GM13977 (cell line): ENCODE measurements around the gene GGN.
"Not testable (repeated sequence)": the region's sequence is repeated elsewhere in the genome, so short reads cannot be mapped to it uniquely, and the experiment has no call there.

Source experiments
- DNase-seq: peaks from one replicate; pipeline ENCODE4 v3.0.0; 2012; ENCODE audit warnings: low spot score
- in situ Hi-C: fragments of 300-500 bp; cut with MboI; formaldehyde crosslinking; loops from one replicate; pipeline ENCODE4 v1.12.0; 2022; ENCODE audit warnings: low sequenced_read_pairs, low pct_unique_long_range_greater_than_20kb, mixed read lengths, inconsistent platforms; ENCODE audit not compliant: unreplicated experiment
- TF ChIP-seq, protein P1 (sequence below): IDR thresholded peaks from 2 replicates; pipeline ENCODE4 v1.5.1; 2012; ENCODE audit warnings: mild to moderate bottlenecking, control low read depth; ENCODE audit not compliant: insufficient read depth; ENCODE audit errors: extremely low read depth, missing control alignments

The GGN gene

DNA sequence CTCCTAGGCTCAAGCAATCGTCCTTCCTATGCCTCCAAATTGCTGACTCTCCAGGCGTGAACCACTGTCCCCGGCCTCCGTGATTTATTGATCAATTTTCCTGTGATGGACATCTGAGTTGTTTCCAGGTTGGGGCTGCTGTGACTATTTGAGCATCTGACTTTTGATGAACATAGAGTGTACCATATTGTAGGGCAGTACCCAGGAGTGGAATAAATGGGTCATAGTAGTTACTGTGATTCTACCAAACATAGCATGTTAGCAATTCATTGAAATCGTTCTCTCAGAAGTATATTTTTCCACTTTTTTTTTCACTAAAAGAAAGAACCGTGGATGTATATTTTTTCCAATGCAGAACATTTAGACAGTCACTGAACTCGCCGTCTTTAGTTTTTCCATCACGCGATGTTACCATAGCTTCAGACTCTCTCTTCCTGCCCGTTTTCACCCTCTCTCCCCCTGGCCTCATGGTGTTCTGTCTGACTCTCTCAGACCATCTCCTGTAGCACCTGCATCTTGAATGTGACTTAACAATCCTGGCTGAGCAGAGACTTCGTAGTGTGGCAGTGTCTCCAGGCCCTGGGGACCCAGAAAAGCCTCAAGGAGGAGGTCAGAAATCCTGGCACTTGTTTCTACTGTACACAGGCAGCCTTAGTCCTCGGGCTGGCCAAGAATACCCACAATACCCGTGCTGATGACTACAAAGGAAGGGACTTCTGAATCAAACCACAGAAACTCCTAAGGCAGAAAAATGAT, 41.4 kb upstream of the GGN start:
- in situ Hi-C loops: no loop called here
- TF ChIP-seq, protein P1, sequence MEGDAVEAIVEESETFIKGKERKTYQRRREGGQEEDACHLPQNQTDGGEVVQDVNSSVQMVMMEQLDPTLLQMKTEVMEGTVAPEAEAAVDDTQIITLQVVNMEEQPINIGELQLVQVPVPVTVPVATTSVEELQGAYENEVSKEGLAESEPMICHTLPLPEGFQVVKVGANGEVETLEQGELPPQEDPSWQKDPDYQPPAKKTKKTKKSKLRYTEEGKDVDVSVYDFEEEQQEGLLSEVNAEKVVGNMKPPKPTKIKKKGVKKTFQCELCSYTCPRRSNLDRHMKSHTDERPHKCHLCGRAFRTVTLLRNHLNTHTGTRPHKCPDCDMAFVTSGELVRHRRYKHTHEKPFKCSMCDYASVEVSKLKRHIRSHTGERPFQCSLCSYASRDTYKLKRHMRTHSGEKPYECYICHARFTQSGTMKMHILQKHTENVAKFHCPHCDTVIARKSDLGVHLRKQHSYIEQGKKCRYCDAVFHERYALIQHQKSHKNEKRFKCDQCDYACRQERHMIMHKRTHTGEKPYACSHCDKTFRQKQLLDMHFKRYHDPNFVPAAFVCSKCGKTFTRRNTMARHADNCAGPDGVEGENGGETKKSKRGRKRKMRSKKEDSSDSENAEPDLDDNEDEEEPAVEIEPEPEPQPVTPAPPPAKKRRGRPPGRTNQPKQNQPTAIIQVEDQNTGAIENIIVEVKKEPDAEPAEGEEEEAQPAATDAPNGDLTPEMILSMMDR: no peak
- peak; percentile 18 for DNase-seq

DNA sequence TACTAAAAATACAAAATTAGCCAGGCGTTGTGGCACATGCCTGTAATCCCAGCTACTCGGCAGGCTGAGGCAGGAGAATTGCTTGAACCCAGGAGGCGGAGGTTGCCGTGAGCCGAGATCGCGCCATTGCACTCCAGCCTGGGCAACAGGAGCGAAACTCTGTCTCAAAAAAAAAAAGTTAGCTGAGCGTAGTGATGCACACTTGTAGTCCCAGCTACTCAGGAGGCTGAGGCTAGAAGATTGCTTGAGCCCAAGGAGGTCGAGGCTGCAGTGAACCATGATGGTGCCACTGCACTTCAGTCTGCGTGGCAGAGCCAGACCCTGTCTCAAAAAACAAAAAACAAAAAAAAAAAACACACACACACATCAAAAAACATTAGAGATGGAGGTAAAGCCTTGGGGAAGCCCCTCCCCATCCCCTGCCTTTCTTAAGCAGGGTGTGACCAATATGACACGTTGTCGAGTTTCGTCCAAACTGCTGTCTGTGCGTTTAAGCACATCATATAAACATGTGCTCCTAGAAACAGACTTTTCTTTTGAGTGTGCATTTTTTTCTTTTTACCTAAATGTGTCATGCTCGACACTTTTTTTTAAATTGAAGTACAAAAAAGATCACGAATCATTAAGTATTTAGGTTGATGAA, 39.3 kb upstream of the GGN start:
- in situ Hi-C loops: not testable (repeated sequence)
- DNase-seq: peak; percentile 81

DNA sequence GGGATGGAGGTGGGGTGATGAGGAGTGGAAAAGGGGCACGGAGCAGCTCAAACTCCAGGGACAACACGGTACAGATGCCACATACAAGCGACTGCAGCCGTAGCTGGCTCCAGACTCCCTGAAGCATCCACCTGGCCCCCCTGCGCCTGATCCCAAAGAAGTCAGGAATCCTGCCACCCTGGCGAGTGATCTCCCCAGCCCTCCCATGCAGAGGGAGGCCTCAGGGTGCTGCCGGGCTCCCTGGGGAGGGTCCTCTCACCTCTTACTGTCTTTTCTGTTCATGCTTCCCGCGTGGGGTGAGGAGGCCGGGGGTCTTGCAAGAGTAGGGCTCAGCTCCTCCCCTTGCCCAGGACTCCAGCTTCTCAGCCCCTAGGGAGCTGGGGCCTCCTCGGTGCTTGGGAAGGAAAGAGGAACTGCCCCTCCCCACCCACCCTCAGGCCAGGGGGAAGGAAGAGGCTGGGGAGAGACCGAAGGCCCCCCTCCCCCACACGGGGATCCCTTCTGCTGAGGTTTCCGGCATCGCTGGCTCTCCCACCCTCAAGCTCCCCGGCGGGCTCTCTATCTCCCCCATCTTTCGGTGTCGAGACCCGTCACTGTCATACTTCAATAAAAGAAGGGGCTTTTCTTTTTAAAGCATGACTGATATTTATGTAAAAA, 38.1 kb upstream of the GGN start, which contains the start of gene RASGRP4:
RASGRP4 (minus strand) TSS at position 410 of the 657 bp plus-strand sequence; CDS start at position 282, 128 bp downstream.
- TF ChIP-seq, protein P1: no peak
- peak; percentile 68 for DNase-seq
- in situ Hi-C loops: no loop called here

DNA sequence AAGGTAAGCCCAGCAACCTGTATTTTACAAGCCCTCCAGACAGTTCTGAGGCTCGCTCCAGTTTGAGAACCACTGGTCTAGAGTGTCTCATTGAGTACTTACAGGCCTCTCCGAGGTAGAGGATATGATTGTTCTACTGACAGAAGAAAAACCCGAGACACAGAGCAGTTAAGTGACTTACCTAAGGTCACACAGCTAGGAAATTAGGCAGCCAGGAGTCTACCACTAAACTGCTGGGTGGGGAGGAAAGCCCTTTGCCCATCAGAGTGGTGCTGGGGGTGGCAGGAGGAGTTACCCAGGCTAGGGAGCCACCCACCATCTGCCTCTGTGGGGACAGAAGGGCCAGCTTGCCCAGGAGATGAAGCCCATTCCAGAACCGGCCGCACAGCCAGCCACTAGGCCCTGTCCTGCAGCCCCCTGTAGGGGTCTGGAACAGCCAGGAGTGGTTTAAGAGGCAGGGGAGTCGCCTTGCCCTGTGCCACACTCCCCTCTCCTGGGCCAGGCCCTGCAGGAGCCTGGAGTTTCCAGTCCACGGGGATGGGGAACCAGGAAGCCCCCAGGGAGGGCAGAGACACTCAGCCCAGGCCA, 37.5 kb upstream of the GGN start:
- in situ Hi-C loops: no loop called here
- TF ChIP-seq, protein P1: no peak
- DNase-seq: no peak

DNA sequence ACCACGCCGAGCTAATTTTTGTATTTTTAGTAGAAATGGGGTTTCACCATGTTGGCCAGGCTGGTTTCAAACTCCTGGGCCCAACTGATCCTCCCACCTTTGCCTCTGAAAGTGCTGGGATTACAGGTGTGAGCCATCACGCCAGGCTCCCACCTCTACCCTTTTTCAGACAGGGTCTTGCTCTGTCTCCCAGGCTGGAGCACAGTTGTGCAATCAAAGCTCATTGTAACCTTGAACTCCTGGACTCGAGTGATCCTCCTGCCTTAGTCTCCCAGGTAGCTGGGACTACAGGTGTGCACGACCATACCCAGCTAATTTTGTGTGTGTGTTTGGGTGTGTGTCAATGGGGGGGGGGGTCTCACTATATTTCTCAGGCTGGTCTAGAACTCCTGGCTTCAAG, 36.4 kb upstream of the GGN start:
- in situ Hi-C loops: loop anchor here (25.0 kb wide), 1 partner anchor 513 kb away; the partner anchor contains the start of genes MRPS12 and SARS2
- TF ChIP-seq, protein P1: no peak
- DNase-seq: no peak

DNA sequence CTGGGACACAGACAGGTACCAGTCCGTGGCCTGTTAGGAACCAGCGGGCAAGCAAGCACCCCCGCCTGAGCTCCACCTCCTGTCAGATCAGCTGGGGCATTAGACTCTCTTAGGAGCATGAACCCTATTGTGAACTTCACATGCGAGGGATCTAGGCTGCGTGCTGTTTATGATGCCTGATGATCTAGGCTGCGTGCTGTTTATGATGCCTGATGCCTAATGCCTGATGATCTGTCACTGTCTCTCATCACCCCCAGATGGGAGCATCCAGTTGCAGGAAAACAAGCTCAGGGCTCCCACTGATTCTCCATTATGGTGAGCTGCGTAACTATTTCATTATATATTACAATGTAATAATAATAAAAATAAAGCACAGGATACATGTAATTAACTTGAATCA, 34.6 kb upstream of the GGN start:
- DNase-seq: no peak
- TF ChIP-seq, protein P1: no peak
- in situ Hi-C loops: loop anchor here (25.0 kb wide), 1 partner anchor 515 kb away; the partner anchor contains the start of genes MRPS12 and SARS2
